Heart left ventricle (tissue), 16 donors: ENCODE results near the gene AP3S2. TPM values are rescaled to one million over a fixed set of nuclear protein-coding genes. Genes with fewer than 3 reads are reported as not detected.
A peak's percentile ranks its signal among the peaks of the same experiment; 100 is the strongest.

Source experiments
- ATAC-seq, 4 donors: fragments of 200-7000 bp; cut with Tn5 transposase; one replicate each; pipeline ENCODE4 v1.9.1; 2020 to 2022; ENCODE audit warnings: moderate library complexity in 4 of 4, mild to moderate bottlenecking in 3 of 4, moderate number of reproducible peaks in 1 of 4
- DNase-seq, 5 donors: peaks; one replicate each; pipeline ENCODE4 v3.0.0-alpha.2; 2020
- H3K27ac ChIP-seq, 12 donors: fragments of 200-600 bp; sonication (generic) in 4 of 12; one replicate each; pipeline versions ENCODE4 v1.5.0 to v1.8.0; 2016 to 2022; ENCODE audit warnings: mild to moderate bottlenecking in 2 of 12
- H3K27me3 ChIP-seq, 9 donors: fragments of 200-600 bp; sonication (generic) in 2 of 9; one replicate each; pipeline versions ENCODE4 v1.5.1 to v1.8.0; 2016 to 2022; ENCODE audit warnings: mild to moderate bottlenecking in 3 of 9
- H3K36me3 ChIP-seq, 9 donors: fragments of 200-600 bp; sonication (generic) in 2 of 9; one replicate each; pipeline versions ENCODE4 v1.5.0 to v1.8.0; 2018 to 2022; ENCODE audit warnings: mild to moderate bottlenecking in 2 of 9
- H3K4me1 ChIP-seq, 12 donors: fragments of 200-600 bp; sonication (generic) in 4 of 12; one replicate each; pipeline versions ENCODE4 v1.5.0 to v1.8.0; 2016 to 2022; ENCODE audit warnings: mild to moderate bottlenecking in 3 of 12
- H3K4me3 ChIP-seq, 12 donors: fragments of 200-600 bp; sonication (generic) in 4 of 12; one replicate each; pipeline versions ENCODE4 v1.5.0 to v1.8.0; 2017 to 2022; ENCODE audit warnings: mild to moderate bottlenecking in 9 of 12, moderate library complexity in 4 of 12
- H3K9me3 ChIP-seq, 12 donors: fragments of 200-600 bp; sonication (generic) in 4 of 12; one replicate each; pipeline versions ENCODE4 v1.5.0 to v1.8.0; 2016 to 2022; ENCODE audit warnings: mild to moderate bottlenecking in 1 of 12
- CTCF ChIP-seq, 12 donors: fragments of 200-600 bp; sonication (generic) in 4 of 12; IDR thresholded peaks; one replicate each; pipeline versions ENCODE4 v1.5.0 to v1.8.0; 2018 to 2022; ENCODE audit warnings: antibody characterized with exemption in 12 of 12, mild to moderate bottlenecking in 5 of 12
- POLR2A ChIP-seq, 2 donors: fragments of 450-650 bp; IDR thresholded peaks; one replicate each; pipeline ENCODE4 v1.6.1; 2017; ENCODE audit warnings: antibody characterized with exemption in 2 of 2, mild to moderate bottlenecking in 2 of 2, moderate library complexity in 2 of 2
- WGBS, 4 donors: extraction: QIAGEN DNeasy Blood & Tissue Kit in 2 of 4; methylation state at CpG; one replicate each; pipeline versions ENCODE4 v1.1.5 to v1.1.7; 2013 to 2018; 5-methylcytosine and 5-hydroxymethylcytosine counted together
- intact Hi-C, 10 donors: fragments of 100-400 bp; cut with DNase I; formaldehyde crosslinking; loops; one replicate each; pipeline versions ENCODE4 v1.11.1 to v1.14.2; 2022
- polyA plus RNA-seq, 2 donors: library from polyadenylated mRNA; stranded (reverse); fragments of 200-250 nt; gene quantifications; one replicate each; pipeline ENCODE4 v1.2.3, GENCODE V29; 2013
- total RNA-seq, 9 donors: library from RNA; depleted of rRNA in 2 of 9; stranded (reverse); fragments of >200 nt in 2 of 9; fragmentation: NEBNext Ultra II Directional in 3 of 9; extraction: Animal tissue kit (Norgen Biotek cat#: 25700) in 3 of 9; gene quantifications; one replicate each; pipeline versions ENCODE4 v1.1.0 to v1.2.4, GENCODE V29; 2016 to 2023
- donor health status: ischemic (EF 13 %, LVEDD 7.1; RV severe dilation, severe dysfunction).
- donor health status: healthy with polysubstance abuse.
- donor health status: DM: no; HTN: yes; CAD: no.
- donor health status: DM: no; HTN: no; CAD: no.
- donor health status: ischemic (EF 25% LVEDD 6.9; RV normal size, moderate dysfunction).
- donor health status: ischemic (EF 25% LVEDD 5.7; RV mildly dilated, moderate dysfunction).
- donor health status: healthy.
- donor health status: DM: yes; HTN: yes; CAD: no.
- donor health status: ischemic (EF 35%, LVEDD 5.7; RV mildly dilated, moderate dysfunction).
- donor health status: nonischemic (EF 11% LVEDD 7.7; RV severe dilation, severe dysfunction).
- donor health status: DM: yes; HTN: yes; CAD: no.
- donor health status: PGD.
- donor health status: ischemic (EF 29% LVEDD 5.4; RV normal size, mild dysfunction).
- donor health status: nonischemic (EF 23%, LVEDD 6.1; RV moderate dilation, normal function).

The AP3S2 gene
- total and polyA plus RNA-seq, 11 donors: 15.4 to 64.6 (median 43.3) TPM

GRCh38 chr15:89899951-89900567 lies 6.3 kb upstream of the AP3S2 start:
- intact Hi-C loops: loop anchor here in 6 of 10 donors (2.0 to 10.0 kb wide), 5 partner anchors 105 to 187 kb away; partner anchors contain the start of gene ZNF710 (in 1 of the 6)
- H3K9me3 ChIP-seq: no peaks in the 10 kb centered on the region
- TF ChIP-seq POLR2A (IDR thresholded peaks at IDR 0.05) (no peak), CTCF (IDR thresholded peaks at IDR 0.05) (no peak)
- peak overlapping the region in 2 of 12 donors; percentile 16 to 50 for H3K27ac ChIP-seq
- ATAC-seq (no peak), DNase-seq (no peak)
- peaks cover 0 to 9% (median 1%) of the 10 kb centered on the region in 12 donors for H3K4me1 ChIP-seq
- no peak overlapping the region for H3K4me3 ChIP-seq
- WGBS, 4 donors: 92 to 97% (median 94%) methylated on average over 3 of the region's 3 CpGs
- H3K36me3 ChIP-seq: peaks cover 0 to 50% (median 30%) of the 10 kb centered on the region in 9 donors
- no peaks in the 10 kb centered on the region for H3K27me3 ChIP-seq

- ATAC-seq: peak in 1 of 4 donors; percentile 41
- Histone ChIP-seq H3K36me3 (peaks cover 0 to 43% (median 29%) of the 10 kb centered on the region in 9 donors), H3K4me3 (no peak overlapping the region), H3K27ac (no peak overlapping the region), H3K4me1 (peaks cover 0 to 14% (median 3%) of the 10 kb centered on the region in 12 donors), H3K27me3 (no peaks in the 10 kb centered on the region), H3K9me3 (no peaks in the 10 kb centered on the region)
- intact Hi-C loops: loop anchor here in 3 of 10 donors (5.0 to 10.0 kb wide), 3 partner anchors 105 to 188 kb away; partner anchors contain the start of gene ZNF710 (in 1 of the 3)
- 83 to 89% (median 89%) methylated on average over 12 of the region's 12 CpGs for WGBS, 4 donors
- no peak for TF ChIP-seq POLR2A (IDR thresholded peaks at IDR 0.05)
- no peak for TF ChIP-seq CTCF (IDR thresholded peaks at IDR 0.05)
- DNase-seq: no peak
These were observed 5.6 kb upstream of the AP3S2 start for GRCh38 chr15:89899295-89899945.

- 88 to 96% (median 91%) methylated on average over 7 of the region's 7 CpGs for WGBS, 4 donors
- no peak overlapping the region for H3K27ac ChIP-seq
- intact Hi-C loops: loop anchor here in 4 of 10 donors (1.0 to 10.0 kb wide), 4 partner anchors 106 to 189 kb away; partner anchors contain the start of gene ZNF710 (in 1 of the 4)
- peaks cover 0 to 14% (median 3%) of the 10 kb centered on the region in 12 donors for H3K4me1 ChIP-seq
- H3K27me3 ChIP-seq: no peaks in the 10 kb centered on the region
- H3K9me3 ChIP-seq: no peaks in the 10 kb centered on the region
- H3K36me3 ChIP-seq: peaks cover 0 to 37% (median 22%) of the 10 kb centered on the region in 9 donors
- DNase-seq: no peak
- no peak for ATAC-seq
- no peak overlapping the region for H3K4me3 ChIP-seq
- TF ChIP-seq POLR2A (IDR thresholded peaks at IDR 0.05): no peak
- TF ChIP-seq CTCF (IDR thresholded peaks at IDR 0.05): peak in 11 of 12 donors; percentile 26 to 49 (median 33)
These were observed 5.0 kb upstream of the AP3S2 start for GRCh38 chr15:89898614-89899294.
